ENCODE results near the gene GPR33.

GPR33 gene, protein sequence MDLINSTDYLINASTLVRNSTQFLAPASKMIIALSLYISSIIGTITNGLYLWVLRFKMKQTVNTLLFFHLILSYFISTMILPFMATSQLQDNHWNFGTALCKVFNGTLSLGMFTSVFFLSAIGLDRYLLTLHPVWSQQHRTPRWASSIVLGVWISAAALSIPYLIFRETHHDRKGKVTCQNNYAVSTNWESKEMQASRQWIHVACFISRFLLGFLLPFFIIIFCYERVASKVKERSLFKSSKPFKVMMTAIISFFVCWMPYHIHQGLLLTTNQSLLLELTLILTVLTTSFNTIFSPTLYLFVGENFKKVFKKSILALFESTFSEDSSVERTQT

DNA sequence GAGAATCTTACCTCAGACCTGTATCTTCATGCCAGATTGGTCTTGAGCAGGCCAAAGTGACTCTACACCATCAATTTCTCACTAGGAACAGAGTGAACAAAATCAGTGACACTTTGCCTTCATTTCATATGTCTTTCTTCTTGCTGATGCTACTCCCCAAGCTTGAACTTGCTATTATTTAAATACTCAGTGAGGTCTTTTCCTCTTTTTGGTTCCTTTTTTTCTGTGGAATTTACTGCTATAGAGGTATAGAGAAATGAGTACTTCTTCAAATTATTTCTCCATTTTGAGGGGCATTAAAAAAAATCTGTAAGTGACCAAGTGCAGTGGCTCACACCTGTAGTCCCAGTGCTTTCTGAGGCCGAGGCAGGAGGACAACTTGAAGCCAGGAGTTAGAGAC, at the start of gene GPR33:
Gene GPR33 (minus strand): TSS at position 154 of the 400 bp plus-strand sequence. CDS start 4,074 bp downstream, outside the sequence.
- no peak for ATAC-seq

DNA sequence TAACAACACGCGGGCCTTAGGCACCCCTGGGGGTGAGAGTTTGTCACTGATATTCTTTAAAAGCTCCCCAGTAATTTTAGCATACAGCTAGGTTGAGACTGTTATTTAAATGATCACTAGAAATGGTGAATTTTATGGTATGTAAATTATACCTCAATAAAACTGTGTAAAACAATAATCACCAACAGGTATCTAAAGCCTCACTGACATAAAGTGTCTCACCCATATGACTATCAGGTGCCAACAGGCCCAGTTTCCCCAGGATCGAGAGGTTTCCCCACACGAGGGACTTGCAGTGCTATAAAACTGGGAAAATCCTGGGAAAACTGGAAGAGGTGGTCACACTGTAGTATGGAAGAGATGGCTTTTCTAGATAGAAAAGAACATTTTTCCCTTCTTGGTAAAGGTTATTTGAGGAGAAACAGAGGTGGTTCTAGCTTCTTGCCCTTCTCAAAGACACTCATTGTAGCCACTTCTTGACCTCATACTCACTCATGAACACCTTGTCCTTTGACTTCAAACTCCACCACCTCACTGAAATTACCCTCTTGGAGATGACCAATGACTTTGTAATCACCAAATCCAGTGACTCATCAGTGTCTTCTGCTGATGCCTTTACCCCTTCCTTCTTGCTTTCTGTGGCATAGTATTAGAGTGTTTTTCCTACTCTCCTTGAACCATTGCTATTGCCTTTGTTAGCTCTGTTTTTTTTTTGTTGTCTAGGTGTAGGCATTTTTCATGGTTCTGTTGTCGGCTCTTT, 48.5 kb upstream of the GPR33 start:
- TF ChIP-seq ESRRG (CRISPR knock-in tag; IDR thresholded peaks at IDR 0.05) (no peak), CSDC2 (CRISPR knock-in tag; IDR thresholded peaks at IDR 0.05) (no peak), TCF4 (CRISPR knock-in tag; IDR thresholded peaks at IDR 0.05; ENCODE audit: borderline replicate concordance) (no peak), RARB (CRISPR knock-in tag; IDR thresholded peaks at IDR 0.05) (no peak), ZNF70 (CRISPR knock-in tag; IDR thresholded peaks at IDR 0.05) (no peak), ZNF565 (CRISPR knock-in tag; conservative IDR thresholded peaks at IDR 0.05; ENCODE audit: low read depth) (no peak), ZFP30 (CRISPR knock-in tag; IDR thresholded peaks at IDR 0.05) (no peak), TOX (CRISPR knock-in tag; IDR thresholded peaks at IDR 0.05; ENCODE audit: borderline replicate concordance) (no peak), SNAI2 (CRISPR knock-in tag; IDR thresholded peaks at IDR 0.05) (no peak)
- TF ChIP-seq, protein P1, sequence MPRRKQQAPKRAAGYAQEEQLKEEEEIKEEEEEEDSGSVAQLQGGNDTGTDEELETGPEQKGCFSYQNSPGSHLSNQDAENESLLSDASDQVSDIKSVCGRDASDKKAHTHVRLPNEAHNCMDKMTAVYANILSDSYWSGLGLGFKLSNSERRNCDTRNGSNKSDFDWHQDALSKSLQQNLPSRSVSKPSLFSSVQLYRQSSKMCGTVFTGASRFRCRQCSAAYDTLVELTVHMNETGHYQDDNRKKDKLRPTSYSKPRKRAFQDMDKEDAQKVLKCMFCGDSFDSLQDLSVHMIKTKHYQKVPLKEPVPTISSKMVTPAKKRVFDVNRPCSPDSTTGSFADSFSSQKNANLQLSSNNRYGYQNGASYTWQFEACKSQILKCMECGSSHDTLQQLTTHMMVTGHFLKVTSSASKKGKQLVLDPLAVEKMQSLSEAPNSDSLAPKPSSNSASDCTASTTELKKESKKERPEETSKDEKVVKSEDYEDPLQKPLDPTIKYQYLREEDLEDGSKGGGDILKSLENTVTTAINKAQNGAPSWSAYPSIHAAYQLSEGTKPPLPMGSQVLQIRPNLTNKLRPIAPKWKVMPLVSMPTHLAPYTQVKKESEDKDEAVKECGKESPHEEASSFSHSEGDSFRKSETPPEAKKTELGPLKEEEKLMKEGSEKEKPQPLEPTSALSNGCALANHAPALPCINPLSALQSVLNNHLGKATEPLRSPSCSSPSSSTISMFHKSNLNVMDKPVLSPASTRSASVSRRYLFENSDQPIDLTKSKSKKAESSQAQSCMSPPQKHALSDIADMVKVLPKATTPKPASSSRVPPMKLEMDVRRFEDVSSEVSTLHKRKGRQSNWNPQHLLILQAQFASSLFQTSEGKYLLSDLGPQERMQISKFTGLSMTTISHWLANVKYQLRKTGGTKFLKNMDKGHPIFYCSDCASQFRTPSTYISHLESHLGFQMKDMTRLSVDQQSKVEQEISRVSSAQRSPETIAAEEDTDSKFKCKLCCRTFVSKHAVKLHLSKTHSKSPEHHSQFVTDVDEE (CRISPR knock-in tag; IDR thresholded peaks at IDR 0.05), result no peak
- TF ChIP-seq, protein P2, sequence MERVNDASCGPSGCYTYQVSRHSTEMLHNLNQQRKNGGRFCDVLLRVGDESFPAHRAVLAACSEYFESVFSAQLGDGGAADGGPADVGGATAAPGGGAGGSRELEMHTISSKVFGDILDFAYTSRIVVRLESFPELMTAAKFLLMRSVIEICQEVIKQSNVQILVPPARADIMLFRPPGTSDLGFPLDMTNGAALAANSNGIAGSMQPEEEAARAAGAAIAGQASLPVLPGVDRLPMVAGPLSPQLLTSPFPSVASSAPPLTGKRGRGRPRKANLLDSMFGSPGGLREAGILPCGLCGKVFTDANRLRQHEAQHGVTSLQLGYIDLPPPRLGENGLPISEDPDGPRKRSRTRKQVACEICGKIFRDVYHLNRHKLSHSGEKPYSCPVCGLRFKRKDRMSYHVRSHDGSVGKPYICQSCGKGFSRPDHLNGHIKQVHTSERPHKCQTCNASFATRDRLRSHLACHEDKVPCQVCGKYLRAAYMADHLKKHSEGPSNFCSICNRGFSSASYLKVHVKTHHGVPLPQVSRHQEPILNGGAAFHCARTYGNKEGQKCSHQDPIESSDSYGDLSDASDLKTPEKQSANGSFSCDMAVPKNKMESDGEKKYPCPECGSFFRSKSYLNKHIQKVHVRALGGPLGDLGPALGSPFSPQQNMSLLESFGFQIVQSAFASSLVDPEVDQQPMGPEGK (CRISPR knock-in tag; IDR thresholded peaks at IDR 0.05; ENCODE audit: borderline replicate concordance), result no peak

More for the DNA sequence above, at the start of gene GPR33:
- TF ChIP-seq ZC3H10 (CRISPR knock-in tag; IDR thresholded peaks at IDR 0.05) (no peak), SNAI2 (CRISPR knock-in tag; IDR thresholded peaks at IDR 0.05) (no peak), TOX (CRISPR knock-in tag; IDR thresholded peaks at IDR 0.05; ENCODE audit: borderline replicate concordance) (no peak), ZFP3 (CRISPR knock-in tag; IDR thresholded peaks at IDR 0.05) (no peak), ZFP30 (CRISPR knock-in tag; IDR thresholded peaks at IDR 0.05) (no peak)
- TF ChIP-seq, protein P1 (CRISPR knock-in tag; IDR thresholded peaks at IDR 0.05), result no peak
- TF ChIP-seq, protein P2 (CRISPR knock-in tag; IDR thresholded peaks at IDR 0.05; ENCODE audit: borderline replicate concordance), result no peak

DNA sequence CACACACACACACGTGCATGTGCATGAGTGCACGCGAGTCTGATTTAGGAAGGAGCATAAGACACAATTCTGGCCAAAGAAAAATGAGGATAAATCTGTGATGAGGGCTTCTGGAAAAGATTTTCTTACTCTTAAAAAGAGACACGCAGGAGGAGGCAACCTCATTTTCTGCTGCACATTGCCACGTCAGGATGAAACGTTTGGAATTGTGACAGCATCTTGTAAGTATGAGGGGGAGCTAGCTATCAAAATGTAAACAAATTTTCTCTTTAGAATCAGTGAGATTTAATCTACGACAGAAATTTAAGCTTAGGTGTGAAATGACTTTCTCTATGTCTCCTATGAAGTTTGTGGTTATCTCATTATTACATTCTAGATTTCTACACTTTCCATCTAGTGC, 42.3 kb upstream of the GPR33 start:
- TF ChIP-seq PPARA (CRISPR knock-in tag; IDR thresholded peaks at IDR 0.05; ENCODE audit: borderline replicate concordance), result no peak
- no peak for TF ChIP-seq ZNF70 (CRISPR knock-in tag; IDR thresholded peaks at IDR 0.05)
- no peak for TF ChIP-seq BACH2 (CRISPR knock-in tag; IDR thresholded peaks at IDR 0.05; ENCODE audit: borderline replicate concordance)
- no peak for TF ChIP-seq ZNF565 (CRISPR knock-in tag; conservative IDR thresholded peaks at IDR 0.05; ENCODE audit: low read depth)
- no peak for TF ChIP-seq ZC3H10 (CRISPR knock-in tag; IDR thresholded peaks at IDR 0.05)
- TF ChIP-seq TOX (CRISPR knock-in tag; IDR thresholded peaks at IDR 0.05; ENCODE audit: borderline replicate concordance), result no peak
- no peak for TF ChIP-seq ESRRG (CRISPR knock-in tag; IDR thresholded peaks at IDR 0.05)
- no peak for ATAC-seq

More for the DNA sequence above, 48.5 kb upstream of the GPR33 start:
- ATAC-seq, result no peak

Measured in SK-N-SH treated with all-trans-retinoic acid at 6 μM for 48 hours (cell line).